ENCODE data around the gene SLC39A11.

DNA sequence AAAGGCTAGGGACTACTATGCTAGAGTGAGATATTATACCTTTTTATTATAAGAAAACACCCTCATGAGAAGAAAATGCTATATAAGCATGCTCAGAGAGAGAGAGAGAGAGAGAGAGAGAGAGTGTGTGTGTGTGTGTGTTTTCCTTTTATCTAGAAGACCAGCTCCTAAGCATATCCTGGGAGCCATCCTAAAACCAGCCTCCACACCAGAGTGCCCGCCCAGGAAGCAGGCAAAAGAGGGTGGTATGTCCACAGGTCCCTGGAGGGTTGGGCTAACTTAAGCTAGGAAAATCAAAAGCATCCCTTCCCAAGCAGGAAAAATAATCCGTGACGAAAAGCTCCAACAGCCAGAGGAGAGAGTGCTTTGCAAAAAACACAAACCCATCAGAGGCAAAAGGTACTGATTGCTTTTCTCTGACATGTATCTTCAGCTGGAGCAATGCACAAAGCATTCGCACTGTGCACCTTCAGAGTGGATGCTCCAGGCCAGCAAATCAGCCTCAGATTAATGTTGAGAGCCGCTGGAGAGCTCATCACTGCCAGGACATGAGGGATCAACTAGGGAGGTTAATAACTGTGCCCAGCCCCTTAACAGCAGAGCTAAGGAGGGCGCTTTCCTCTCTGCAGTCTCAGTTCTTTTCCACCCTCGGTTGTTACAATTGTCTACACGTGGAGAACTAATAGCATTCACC is 125.1 kb downstream of the SLC39A11 start:
- TF ChIP-seq SUZ12 (IDR thresholded peaks at IDR 0.05): no peak
- TF ChIP-seq FOXA1 (IDR thresholded peaks at IDR 0.05): no peak
- TF ChIP-seq, protein P1, sequence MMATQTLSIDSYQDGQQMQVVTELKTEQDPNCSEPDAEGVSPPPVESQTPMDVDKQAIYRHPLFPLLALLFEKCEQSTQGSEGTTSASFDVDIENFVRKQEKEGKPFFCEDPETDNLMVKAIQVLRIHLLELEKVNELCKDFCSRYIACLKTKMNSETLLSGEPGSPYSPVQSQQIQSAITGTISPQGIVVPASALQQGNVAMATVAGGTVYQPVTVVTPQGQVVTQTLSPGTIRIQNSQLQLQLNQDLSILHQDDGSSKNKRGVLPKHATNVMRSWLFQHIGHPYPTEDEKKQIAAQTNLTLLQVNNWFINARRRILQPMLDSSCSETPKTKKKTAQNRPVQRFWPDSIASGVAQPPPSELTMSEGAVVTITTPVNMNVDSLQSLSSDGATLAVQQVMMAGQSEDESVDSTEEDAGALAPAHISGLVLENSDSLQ (IDR thresholded peaks at IDR 0.05): no peak
